HG03108 (cell line): Measurements from ENCODE around the gene QTRT2.

ENCODE experiments used
- ATAC-seq: cut with Tn5 transposase; IDR thresholded peaks from one replicate; pipeline ENCODE4 v1.9.1; 2021; ENCODE audit warnings: moderate library complexity; ENCODE audit not compliant: unreplicated experiment

Gene QTRT2

GRCh38 chr3:114120211-114120610 is 63.7 kb downstream of the QTRT2 start:
- no peak for ATAC-seq

GRCh38 chr3:114122027-114122709 is 65.6 kb downstream of the QTRT2 start:
- no peak for ATAC-seq

GRCh38 chr3:114126461-114126860 is 69.9 kb downstream of the QTRT2 start:
- no peak for ATAC-seq

GRCh38 chr3:114127517-114127916 is 71.0 kb downstream of the QTRT2 start:
- no peak for ATAC-seq

- no peak for ATAC-seq
Observed at GRCh38 chr3:114128231-114128630, 71.7 kb downstream of the QTRT2 start.

GRCh38 chr3:114128826-114129225 is 72.3 kb downstream of the QTRT2 start:
- ATAC-seq = no peak

GRCh38 chr3:114132500-114132899 is 76.0 kb downstream of the QTRT2 start:
- ATAC-seq = no peak

GRCh38 chr3:114133947-114134346 is 77.4 kb downstream of the QTRT2 start:
- ATAC-seq = no peak
